ENCODE data around the gene DHX35. TPM values are rescaled to one million over a fixed set of nuclear protein-coding genes. Genes with fewer than 3 reads are reported as not detected.

Gene DHX35
- total and polyA plus RNA-seq, 2 of the 13 experiments (the other 11 are each of a cell fraction or from before 2014, with no cell fraction given): 25.8 to 28.7 TPM

- TF ChIP-seq PRDM4 (CRISPR knock-in tag; IDR thresholded peaks at IDR 0.05; ENCODE audit: borderline replicate concordance) (no peak), ZNF441 (CRISPR knock-in tag; IDR thresholded peaks at IDR 0.05; ENCODE audit: borderline replicate concordance) (no peak), ZNF841 (CRISPR knock-in tag; IDR thresholded peaks at IDR 0.05; ENCODE audit: borderline replicate concordance) (no peak), KIAA2018 (CRISPR knock-in tag; IDR thresholded peaks at IDR 0.05; ENCODE audit: borderline replicate concordance) (no peak), ZNF501 (CRISPR knock-in tag; IDR thresholded peaks at IDR 0.05) (no peak), REXO4 (CRISPR knock-in tag; IDR thresholded peaks at IDR 0.05; ENCODE audit: borderline replicate concordance) (no peak), USF2 (IDR thresholded peaks at IDR 0.05; ENCODE audit: low read depth, low read length) (no peak), USF2 (CRISPR knock-in tag; IDR thresholded peaks at IDR 0.05; ENCODE audit: borderline replicate concordance) (no peak), SP5 (CRISPR knock-in tag; IDR thresholded peaks at IDR 0.05; ENCODE audit: borderline replicate concordance, low read depth) (no peak), JUN (CRISPR knock-in tag; IDR thresholded peaks at IDR 0.05) (no peak), ZNF749 (CRISPR knock-in tag; IDR thresholded peaks at IDR 0.05; ENCODE audit: borderline replicate concordance) (no peak), ZFP82 (CRISPR knock-in tag; IDR thresholded peaks at IDR 0.05; ENCODE audit: borderline replicate concordance) (no peak), SNRNP70 (IDR thresholded peaks at IDR 0.05; ENCODE audit: low read depth, low read length) (no peak), ZNF275 (CRISPR knock-in tag; IDR thresholded peaks at IDR 0.05; ENCODE audit: borderline replicate concordance) (no peak)
Measured at GRCh38 chr20:38915355-38915754, 46.8 kb upstream of the DHX35 start (continued).

All from HepG2 (cell line).